GM18858 (cell line): ENCODE results near the gene REN.

Experiments used
- ATAC-seq: cut with Tn5 transposase; IDR thresholded peaks from one replicate; pipeline ENCODE4 v1.9.1; 2021; ENCODE audit not compliant: unreplicated experiment

Gene REN

GRCh38 chr1:204134103-204134502 is 32.0 kb downstream of the REN start:
- no peak for ATAC-seq

- no peak for ATAC-seq
Measured at GRCh38 chr1:204132718-204133117, 33.4 kb downstream of the REN start.

GRCh38 chr1:204131978-204132377 is 34.2 kb downstream of the REN start:
- no peak for ATAC-seq

- ATAC-seq = no peak
Measured at GRCh38 chr1:204130981-204131892, 34.9 kb downstream of the REN start.

GRCh38 chr1:204130178-204130577 is 36.0 kb downstream of the REN start:
- no peak for ATAC-seq

- no peak for ATAC-seq
Measured at GRCh38 chr1:204128964-204129896, 36.9 kb downstream of the REN start.

GRCh38 chr1:204128464-204128963 is 37.6 kb downstream of the REN start:
- no peak for ATAC-seq

DNA sequence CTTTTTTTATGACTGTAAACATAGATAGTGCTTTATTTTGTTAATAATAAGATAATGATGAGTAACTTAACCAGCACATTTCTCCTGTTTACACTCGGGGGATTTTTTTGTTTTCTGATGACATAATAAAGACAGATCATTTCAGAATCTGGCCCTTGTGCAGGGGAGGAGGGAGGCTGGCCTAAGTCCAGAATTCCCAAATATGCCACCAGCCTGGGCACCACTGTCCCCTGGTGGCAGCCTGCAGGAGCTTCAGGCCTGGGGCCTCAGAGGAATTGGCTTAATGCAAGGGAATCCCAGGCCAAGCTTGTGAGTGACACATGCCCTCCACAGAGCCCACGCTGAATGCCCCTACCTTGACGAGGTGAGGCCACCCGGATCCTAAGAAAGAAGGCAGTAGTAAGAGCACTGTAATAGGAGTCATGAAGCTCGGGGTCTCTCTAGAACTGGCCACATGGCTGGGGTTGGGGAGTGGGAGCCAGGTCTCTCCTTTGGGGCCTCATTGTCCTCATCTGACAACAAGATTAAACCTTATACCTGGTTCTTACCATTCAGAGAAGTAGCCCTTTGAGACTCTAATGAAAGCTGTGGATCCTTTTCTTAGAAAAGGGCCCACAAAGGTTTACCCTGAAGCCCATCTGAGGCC is 38.4 kb downstream of the REN start:
- ATAC-seq = no peak

- ATAC-seq = no peak
Measured at GRCh38 chr1:204126956-204127355, 39.2 kb downstream of the REN start.

DNA sequence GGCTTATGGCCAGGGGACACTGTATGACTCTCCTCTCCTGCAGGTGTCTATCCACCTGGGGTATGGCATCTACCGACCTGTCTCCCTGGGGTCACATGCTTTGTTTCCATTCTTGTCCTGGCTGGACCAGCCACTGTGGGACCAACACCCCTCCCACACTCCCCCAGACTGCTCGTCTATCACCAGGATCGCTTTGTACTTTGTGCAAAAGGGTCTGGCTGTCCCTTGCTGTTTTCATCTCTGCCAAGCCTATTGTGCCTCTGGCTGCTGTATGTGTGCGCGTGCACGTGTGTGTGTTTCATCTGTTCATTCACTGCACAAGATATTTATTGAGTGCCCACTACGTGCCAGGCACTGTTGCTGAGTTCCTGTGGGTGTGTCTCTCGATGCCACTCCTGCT is 39.8 kb downstream of the REN start:
- no peak for ATAC-seq

DNA sequence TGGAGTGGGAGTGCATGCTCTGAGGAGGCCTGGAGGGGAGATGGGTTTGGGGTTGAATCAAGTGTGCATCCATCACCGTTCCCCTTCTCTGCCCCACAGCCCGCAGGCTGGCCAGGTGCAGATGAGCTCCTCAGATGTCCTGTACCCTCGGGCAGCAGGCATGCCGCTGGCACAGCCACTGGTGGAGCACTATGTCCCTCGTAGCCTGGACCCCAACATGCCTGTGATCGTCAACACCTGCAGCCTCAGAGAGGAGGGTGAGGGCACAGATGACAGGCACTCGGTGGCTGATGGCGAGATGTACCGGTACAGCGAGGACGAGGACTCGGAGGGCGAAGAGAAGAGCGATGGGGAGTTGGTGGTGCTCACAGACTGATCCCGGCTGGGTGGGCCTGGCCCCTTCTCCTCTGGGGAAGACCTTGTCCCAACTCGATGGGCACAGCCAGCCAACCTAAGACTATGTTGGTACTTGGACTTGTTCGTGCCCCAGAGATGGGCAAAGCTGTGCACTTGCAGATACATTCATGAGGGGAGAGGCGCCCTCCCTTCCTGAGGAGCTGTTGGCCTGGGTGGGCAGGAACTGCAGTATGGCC is 40.3 kb downstream of the REN start:
- no peak for ATAC-seq

- ATAC-seq = no peak
Measured at GRCh38 chr1:204124639-204125038, 41.5 kb downstream of the REN start.

- ATAC-seq = no peak
Measured at GRCh38 chr1:204123376-204123775, 42.8 kb downstream of the REN start.

GRCh38 chr1:204121840-204122555 is 44.1 kb downstream of the REN start:
- no peak for ATAC-seq

DNA sequence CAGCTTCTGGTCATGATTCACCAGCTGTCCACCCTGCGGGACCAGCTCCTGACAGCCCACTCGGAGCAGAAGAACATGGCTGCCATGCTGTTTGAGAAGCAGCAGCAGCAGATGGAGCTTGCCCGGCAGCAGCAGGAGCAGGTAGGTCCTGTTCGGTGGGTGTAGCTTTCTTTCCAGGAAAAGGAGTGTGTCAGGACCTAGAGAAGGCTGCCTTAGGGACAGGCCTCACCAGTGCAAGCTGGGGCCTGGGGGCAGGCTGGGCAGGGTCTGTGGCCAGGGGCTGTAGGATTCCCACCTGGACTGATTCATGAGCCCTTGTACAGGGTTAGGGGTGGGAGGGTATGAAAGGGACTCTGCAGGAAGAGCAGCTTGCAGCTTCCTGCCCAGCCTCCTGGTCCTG is 49.6 kb downstream of the REN start:
- ATAC-seq = no peak

GRCh38 chr1:204115116-204115515 is 51.0 kb downstream of the REN start:
- no peak for ATAC-seq

GRCh38 chr1:204114606-204115005 is 51.5 kb downstream of the REN start:
- no peak for ATAC-seq

DNA sequence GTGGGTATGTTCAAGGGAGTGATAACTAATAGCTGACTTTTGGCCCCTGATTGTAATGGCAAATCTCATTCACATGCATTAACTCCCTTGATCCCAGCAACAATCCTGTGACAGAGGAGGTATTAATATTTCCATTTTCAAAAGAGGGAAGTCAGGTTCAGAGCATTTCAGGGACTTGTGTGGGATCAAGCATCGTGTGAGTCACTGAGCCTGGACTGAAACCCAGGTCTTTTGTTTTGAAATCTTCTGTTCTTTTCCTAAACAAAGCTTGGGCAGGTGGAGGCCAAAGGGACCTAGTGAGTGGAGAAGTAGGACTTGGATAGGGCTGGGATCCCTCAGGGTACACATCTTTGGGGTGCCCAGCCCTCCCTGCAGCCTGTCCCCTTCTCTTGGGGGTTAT is 52.2 kb downstream of the REN start:
- no peak for ATAC-seq

DNA sequence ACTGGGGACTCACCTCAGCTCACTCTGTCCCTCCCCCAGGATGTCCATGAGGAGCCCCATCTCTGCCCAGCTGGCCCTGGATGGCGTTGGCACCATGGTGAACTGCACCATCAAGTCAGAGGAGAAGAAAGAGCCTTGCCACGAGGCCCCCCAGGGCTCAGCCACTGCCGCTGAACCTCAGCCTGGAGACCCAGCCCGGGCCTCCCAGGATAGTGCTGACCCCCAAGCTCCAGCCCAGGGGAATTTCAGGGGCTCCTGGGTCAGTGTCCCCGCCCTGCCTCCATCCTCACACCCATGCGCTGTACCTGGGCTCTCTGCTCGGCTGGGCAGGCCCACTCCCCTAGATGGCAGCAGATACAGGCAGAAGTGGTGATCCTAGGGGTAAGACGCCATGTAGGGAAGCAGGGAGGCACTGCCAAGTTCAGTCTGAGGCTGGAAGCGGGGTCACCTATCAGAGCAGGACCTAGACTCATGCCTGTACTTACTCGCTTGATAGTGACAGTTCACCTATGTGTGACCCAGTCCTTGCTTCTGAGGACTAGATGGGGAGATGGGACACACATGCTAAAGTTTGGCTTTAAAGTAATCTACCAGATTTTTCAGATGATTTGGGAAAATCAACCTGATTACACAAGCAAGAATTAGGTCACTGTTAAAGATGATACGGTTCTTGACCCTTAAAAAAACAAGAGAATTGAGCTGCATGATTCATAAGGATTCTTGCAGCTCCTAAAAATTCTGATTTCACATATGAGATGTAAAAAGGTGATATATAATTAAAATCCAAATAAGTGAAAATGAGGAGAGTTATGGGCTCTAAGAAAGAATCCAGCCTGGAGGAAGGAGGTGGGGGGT is 53.0 kb downstream of the REN start:
- no peak for ATAC-seq
